Neural cell (in vitro differentiated cells): Measurements from ENCODE around the gene TIMM22. TPM values are rescaled to one million over a fixed set of nuclear protein-coding genes. Genes with fewer than 3 reads are reported as not detected.

Experiments used
- H2AFZ ChIP-seq: fragments of 200-600, 300-800 bp; sonication (generic), shearing (Covaris generic); 2 replicates; pipeline ENCODE4 v1.6.0; 2014; ENCODE audit warnings: low read depth, mild to moderate bottlenecking, antibody characterized with exemption, low read length, moderate library complexity
- H3F3A ChIP-seq: fragments of 200-600 bp; shearing (Covaris generic); 2 replicates; pipeline ENCODE4 v1.6.1; 2016; ENCODE audit warnings: mild to moderate bottlenecking, moderate library complexity, mixed read lengths, antibody characterized with exemption, low read length; ENCODE audit not compliant: insufficient read depth, poor library complexity, severe bottlenecking
- H3K27ac ChIP-seq: fragments of 200-600, 300-800 bp; sonication (generic), shearing (Covaris generic); 2 replicates; pipeline ENCODE4 v1.5.1; 2014; ENCODE audit warnings: mild to moderate bottlenecking, low read length, moderate library complexity
- H3K27me3 ChIP-seq: fragments of 300-800, 200-600 bp; sonication (generic), shearing (Covaris generic); 2 replicates; pipeline ENCODE4 v1.6.0; 2014; ENCODE audit warnings: mild to moderate bottlenecking, low read depth, low read length, moderate library complexity; ENCODE audit not compliant: insufficient read depth
- H3K36me3 ChIP-seq: fragments of 300-800, 200-600 bp; sonication (generic), shearing (Covaris generic); 2 replicates; pipeline ENCODE4 v1.5.1; 2014; ENCODE audit warnings: mild to moderate bottlenecking, antibody characterized with exemption, low read length, moderate library complexity; ENCODE audit not compliant: insufficient read depth
- H3K4me2 ChIP-seq: fragments of 300-800, 200-600 bp; sonication (generic), shearing (Covaris generic); 2 replicates; pipeline ENCODE4 v1.6.0; 2014; ENCODE audit warnings: mild to moderate bottlenecking, low read length
- H3K4me3 ChIP-seq: fragments of 300-800, 200-600 bp; sonication (generic), shearing (Covaris generic); 2 replicates; pipeline ENCODE4 v1.5.1; 2014; ENCODE audit warnings: mild to moderate bottlenecking, low read length, moderate library complexity
- H3K79me2 ChIP-seq: fragments of 200-600 bp; shearing (Covaris generic); replicated peaks from 2 replicates; pipeline ENCODE4 v1.6.0; 2014; ENCODE audit warnings: mild to moderate bottlenecking, low read length, moderate library complexity; ENCODE audit not compliant: insufficient read depth
- H3K9ac ChIP-seq: fragments of 300-800, 200-600 bp; sonication (generic), shearing (Covaris generic); 2 replicates; pipeline ENCODE4 v1.6.1; 2016; ENCODE audit warnings: mild to moderate bottlenecking, low read length, mixed read lengths
- H3K9me2 ChIP-seq: fragments of 200-600 bp; shearing (Covaris generic); 2 replicates; pipeline ENCODE4 v1.6.1; 2016; ENCODE audit warnings: mild to moderate bottlenecking, low read length, mixed read lengths; ENCODE audit not compliant: insufficient read depth
- H3K9me3 ChIP-seq: fragments of 200-600, 300-800 bp; sonication (generic), shearing (Covaris generic); 2 replicates; pipeline ENCODE4 v1.6.1; 2016; ENCODE audit warnings: mild to moderate bottlenecking, mixed run types, low read length, moderate library complexity, mixed read lengths
- H4K20me1 ChIP-seq: fragments of 200-600 bp; shearing (Covaris generic); 2 replicates; pipeline ENCODE4 v1.6.1; 2016; ENCODE audit warnings: mild to moderate bottlenecking, mixed run types; ENCODE audit not compliant: insufficient read depth
- CTCF ChIP-seq: fragments of 450-650 bp; IDR thresholded peaks from 2 replicates; pipeline ENCODE4 v1.5.1; 2014; ENCODE audit warnings: antibody characterized with exemption, mild to moderate bottlenecking, moderate library complexity; ENCODE audit not compliant: poor library complexity, severe bottlenecking
- EP300 ChIP-seq: fragments of 450-650 bp; conservative IDR thresholded peaks from 2 replicates; pipeline ENCODE4 v1.6.1; 2014; ENCODE audit warnings: antibody characterized with exemption, mild to moderate bottlenecking, moderate library complexity; ENCODE audit not compliant: poor library complexity, severe bottlenecking
- EZH2 ChIP-seq: fragments of 200-600, 300-800 bp; shearing (Covaris generic), sonication (generic); IDR thresholded peaks from 2 replicates; pipeline ENCODE4 v1.6.1; 2014; ENCODE audit warnings: antibody characterized with exemption, low read length, borderline replicate concordance, mild to moderate bottlenecking; ENCODE audit not compliant: insufficient read depth, poor library complexity, severe bottlenecking
- MXI1 ChIP-seq: fragments of 450-650 bp; conservative IDR thresholded peaks from 2 replicates; pipeline ENCODE4 v1.6.1; 2014; ENCODE audit warnings: antibody characterized with exemption, mild to moderate bottlenecking; ENCODE audit not compliant: poor library complexity, severe bottlenecking
- POLR2AphosphoS5 ChIP-seq: IDR thresholded peaks from 2 replicates; pipeline ENCODE4 v1.6.1; 2012
- RAD21 ChIP-seq: fragments of 450-650 bp; conservative IDR thresholded peaks from 2 replicates; pipeline ENCODE4 v1.6.1; 2014; ENCODE audit warnings: antibody characterized with exemption, mild to moderate bottlenecking, moderate library complexity
- REST ChIP-seq: IDR thresholded peaks from 2 replicates; pipeline ENCODE4 v1.6.1; 2012; ENCODE audit warnings: borderline replicate concordance
- SMC3 ChIP-seq: fragments of 450-650 bp; conservative IDR thresholded peaks from 2 replicates; pipeline ENCODE4 v1.6.1; 2014; ENCODE audit warnings: antibody characterized with exemption, mild to moderate bottlenecking, moderate library complexity; ENCODE audit not compliant: poor library complexity
- TAF1 ChIP-seq: IDR thresholded peaks from 2 replicates; pipeline ENCODE4 v1.6.1; 2012; ENCODE audit warnings: low read depth
- polyA plus RNA-seq: library from polyadenylated mRNA; depleted of rRNA; stranded (reverse); fragments of >200 nt; gene quantifications from 2 replicates; pipeline ENCODE4 v1.2.3, GENCODE V29; 2014

The TIMM22 gene
- polyA plus RNA-seq, 1 donor from 2014 or later, result 16.7 TPM

- peak overlapping the region; percentile 95 for H3K4me3 ChIP-seq
- H4K20me1 ChIP-seq, result no peaks in the 10 kb centered on the region
- TF ChIP-seq POLR2AphosphoS5 (no peak), EZH2 (no peak), REST (no peak), SMC3 (no peak), CTCF (no peak), TAF1 (no peak), RAD21 (no peak), EP300 (no peak), MXI1 (no peak)
- peaks cover 8% of the 10 kb centered on the region for H3F3A ChIP-seq
- no peaks in the 10 kb centered on the region for H3K36me3 ChIP-seq
- peak overlapping the region; percentile 96 for H3K4me2 ChIP-seq
- no peak overlapping the region for H3K9ac ChIP-seq
- no peak overlapping the region for H2AFZ ChIP-seq
- H3K9me3 ChIP-seq, result no peaks in the 10 kb centered on the region
- no peak overlapping the region for H3K27ac ChIP-seq
- H3K9me2 ChIP-seq, result no peaks in the 10 kb centered on the region
- H3K27me3 ChIP-seq, result no peaks in the 10 kb centered on the region
- H3K79me2 ChIP-seq, result peaks cover 60% of the 10 kb centered on the region
Measured at GRCh38 chr17:977166-977565, 19.8 kb upstream of the TIMM22 start.

- peak overlapping the region; percentile 96 for H3K4me2 ChIP-seq
- peaks cover 8% of the 10 kb centered on the region for H3F3A ChIP-seq
- no peaks in the 10 kb centered on the region for H3K36me3 ChIP-seq
- H3K9ac ChIP-seq, result peak overlapping the region; percentile 77
- peak overlapping the region; percentile 35 for H3K27ac ChIP-seq
- H3K9me3 ChIP-seq, result no peaks in the 10 kb centered on the region
- peak overlapping the region; percentile 2 for H2AFZ ChIP-seq
- peak; percentile 77 for TF ChIP-seq MXI1
- TF ChIP-seq EZH2, result no peak
- H3K27me3 ChIP-seq, result no peaks in the 10 kb centered on the region
- peaks cover 48% of the 10 kb centered on the region for H3K79me2 ChIP-seq
- H4K20me1 ChIP-seq, result no peaks in the 10 kb centered on the region
- no peaks in the 10 kb centered on the region for H3K9me2 ChIP-seq
- H3K4me3 ChIP-seq, result peak overlapping the region; percentile 95
Measured at GRCh38 chr17:978103-979093, 18.5 kb upstream of the TIMM22 start.
